GM12801 (cell line): ENCODE results near the gene KIF17.

Source experiments
- TF ChIP-seq, protein P1 (sequence below): IDR thresholded peaks from one replicate; pipeline ENCODE4 v1.5.1; 2011; ENCODE audit warnings: control low read depth; ENCODE audit not compliant: insufficient read length; ENCODE audit errors: extremely low read depth

The KIF17 gene

DNA sequence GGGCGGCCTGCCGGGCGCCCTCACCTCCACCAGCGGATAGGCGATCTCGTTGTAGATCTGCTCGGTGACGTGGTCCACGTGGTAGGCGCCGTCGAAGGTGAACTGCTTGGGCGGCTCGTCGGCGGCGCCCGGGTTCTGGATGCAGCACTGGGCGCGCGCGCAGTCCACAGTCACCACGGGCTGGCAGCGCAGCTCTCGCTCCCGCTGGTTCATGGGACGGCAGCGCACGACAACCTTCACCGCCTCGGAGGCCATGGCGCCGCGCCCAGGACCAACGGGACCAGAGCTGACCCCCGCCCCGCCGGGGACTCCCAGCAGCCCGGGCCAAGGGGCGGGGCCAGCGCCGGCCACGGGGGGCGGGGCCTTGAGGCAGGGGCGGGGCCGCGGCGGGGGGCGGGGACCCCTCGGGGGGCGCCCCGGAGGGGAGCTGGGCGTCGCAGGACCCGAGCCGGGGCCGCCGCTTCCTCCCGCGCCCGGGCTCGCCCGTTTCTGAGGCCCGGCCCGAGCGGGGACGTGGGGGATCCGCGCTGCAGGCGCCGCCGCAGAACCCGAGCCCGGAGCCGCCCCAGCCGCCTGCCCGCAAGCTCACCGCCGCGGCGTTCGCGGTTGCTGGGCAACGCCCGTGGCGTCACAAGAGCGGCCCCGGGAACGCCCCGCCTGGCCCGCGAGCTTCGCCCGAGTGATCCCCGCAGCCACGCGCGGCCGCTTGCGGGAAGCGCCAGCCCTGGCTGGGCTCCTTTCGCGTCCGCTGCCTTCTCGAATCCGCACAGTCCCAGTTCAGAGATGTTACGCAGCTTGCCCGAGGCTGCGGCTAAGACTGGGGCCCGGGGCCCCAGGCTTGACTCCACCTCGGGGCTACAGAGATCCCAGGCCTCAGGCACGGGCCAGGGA lies at the start of gene KIF17:
Gene KIF17 (minus strand): TSS at position 556 of the 891 bp plus-strand sequence. CDS start 301 bp downstream, at position 255.
- TF ChIP-seq, protein P1, sequence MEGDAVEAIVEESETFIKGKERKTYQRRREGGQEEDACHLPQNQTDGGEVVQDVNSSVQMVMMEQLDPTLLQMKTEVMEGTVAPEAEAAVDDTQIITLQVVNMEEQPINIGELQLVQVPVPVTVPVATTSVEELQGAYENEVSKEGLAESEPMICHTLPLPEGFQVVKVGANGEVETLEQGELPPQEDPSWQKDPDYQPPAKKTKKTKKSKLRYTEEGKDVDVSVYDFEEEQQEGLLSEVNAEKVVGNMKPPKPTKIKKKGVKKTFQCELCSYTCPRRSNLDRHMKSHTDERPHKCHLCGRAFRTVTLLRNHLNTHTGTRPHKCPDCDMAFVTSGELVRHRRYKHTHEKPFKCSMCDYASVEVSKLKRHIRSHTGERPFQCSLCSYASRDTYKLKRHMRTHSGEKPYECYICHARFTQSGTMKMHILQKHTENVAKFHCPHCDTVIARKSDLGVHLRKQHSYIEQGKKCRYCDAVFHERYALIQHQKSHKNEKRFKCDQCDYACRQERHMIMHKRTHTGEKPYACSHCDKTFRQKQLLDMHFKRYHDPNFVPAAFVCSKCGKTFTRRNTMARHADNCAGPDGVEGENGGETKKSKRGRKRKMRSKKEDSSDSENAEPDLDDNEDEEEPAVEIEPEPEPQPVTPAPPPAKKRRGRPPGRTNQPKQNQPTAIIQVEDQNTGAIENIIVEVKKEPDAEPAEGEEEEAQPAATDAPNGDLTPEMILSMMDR = no peak

DNA sequence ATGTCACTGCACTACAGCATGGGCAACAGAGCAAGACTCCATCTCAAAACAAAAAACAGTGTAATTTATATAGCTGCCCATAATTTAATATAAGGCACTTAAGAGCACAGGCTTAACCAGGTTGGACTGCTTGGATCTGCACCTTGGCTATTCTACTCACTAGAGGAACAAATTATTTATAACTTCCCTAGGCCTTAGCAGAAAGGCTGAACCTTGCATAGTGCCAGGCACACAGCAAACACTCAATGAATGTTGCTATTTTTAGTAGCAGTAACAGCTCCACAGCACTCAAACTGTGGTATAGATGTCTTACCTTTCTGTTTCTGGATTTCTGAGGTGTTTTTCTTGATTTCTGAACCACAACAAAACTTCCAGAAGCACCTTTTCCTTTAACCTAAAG lies 49.5 kb upstream of the KIF17 start:
- TF ChIP-seq, protein P1 = no peak

DNA sequence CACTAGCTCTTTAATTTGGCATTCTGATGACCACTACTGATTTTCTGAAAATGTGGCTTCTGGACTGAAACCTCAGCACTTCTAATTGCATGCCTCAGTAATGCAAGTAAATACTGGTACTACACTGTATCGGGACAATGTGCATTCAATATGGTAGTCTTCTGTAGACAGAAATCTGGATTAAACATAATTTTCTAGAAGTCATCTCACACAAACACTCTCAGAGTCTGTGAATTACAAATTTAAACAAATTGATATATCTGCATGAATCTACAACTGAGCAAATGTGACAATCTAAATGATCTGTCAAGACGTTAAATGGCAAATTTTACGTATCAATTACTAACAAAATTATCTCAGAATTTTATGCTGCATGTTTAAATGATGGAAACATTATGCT lies 45.6 kb upstream of the KIF17 start:
- TF ChIP-seq, protein P1 = no peak

DNA sequence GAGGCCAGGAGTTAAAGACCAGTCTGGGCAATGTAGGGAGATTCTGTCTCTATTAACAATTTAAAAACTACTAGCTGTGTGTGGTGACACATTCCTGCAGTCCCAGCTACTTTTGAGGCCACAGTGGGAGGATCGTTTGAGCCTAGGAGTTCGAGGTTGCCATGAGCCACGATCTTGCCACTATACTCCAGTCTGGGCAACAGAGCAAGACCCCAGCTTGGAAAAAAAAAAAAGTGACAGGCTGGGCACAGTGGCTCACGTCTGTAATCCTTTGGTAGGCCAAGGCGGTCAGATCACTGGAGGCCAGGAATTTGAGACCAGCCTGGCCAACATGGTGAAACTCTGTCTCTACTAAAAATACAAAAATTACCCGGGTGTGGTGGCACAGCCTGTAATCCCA lies 42.5 kb upstream of the KIF17 start:
- TF ChIP-seq, protein P1 = no peak

DNA sequence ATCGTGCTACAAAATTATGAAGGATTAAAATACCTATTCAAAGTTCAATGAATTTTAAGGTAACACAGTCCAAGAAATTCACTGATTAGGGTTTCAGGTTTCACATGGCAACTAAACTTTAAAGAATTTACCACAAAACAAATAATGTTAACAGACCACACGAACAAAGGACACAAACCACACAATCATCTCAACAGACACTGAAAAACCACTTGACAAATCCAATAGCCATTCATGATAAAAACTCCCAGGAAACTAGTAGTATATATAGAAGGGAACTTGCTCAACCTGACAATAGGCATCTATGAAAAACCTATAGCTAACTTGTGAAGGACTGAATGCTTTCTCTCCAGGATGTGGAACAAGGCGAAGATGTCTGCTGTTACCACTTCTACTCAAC lies 35.8 kb upstream of the KIF17 start:
- TF ChIP-seq, protein P1 = no peak

DNA sequence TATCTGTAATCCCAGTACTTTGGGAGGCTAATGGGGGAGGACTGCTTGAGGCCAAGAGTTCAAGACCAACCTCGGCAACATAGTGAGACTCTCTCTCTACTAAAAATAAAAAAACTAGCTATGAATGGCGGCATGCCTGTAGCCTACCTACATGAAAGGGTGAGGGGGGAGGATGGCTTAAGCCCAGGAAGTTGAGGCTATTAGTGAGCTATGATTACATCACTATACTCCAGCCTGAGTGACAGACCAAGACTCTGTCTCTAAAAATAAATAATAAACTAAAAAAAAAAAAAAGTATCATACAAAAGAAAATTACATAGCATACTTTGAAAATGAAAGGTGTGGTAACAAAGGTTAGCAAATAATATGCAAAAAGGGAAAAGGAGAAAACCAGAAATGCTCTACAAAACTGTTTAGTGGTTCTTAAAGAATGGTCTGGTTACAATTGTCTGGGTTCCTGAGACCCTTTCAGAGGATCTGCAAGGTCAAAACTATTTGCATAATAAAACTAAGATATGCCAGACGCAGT lies 33.7 kb upstream of the KIF17 start:
- TF ChIP-seq, protein P1 = no peak

DNA sequence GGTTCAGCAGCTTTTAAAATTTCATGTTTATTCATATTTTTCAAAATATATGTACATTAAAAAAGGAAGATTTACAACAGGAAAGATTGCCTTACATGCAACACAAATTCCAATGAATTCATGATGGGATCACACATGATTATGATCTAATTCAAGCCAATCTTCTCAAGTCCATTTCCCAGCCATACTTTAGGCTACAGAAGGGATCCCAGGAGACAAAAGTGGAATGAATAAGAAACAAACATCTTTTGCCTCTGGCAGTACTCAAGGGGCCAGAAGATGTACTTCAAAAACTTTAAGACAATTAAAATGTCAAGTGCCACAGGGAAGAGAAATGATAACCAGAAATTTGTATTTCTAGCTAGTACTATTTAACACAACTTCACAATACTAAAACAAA lies 24.9 kb upstream of the KIF17 start:
- TF ChIP-seq, protein P1 = no peak
